K562 (cell line): ENCODE data around the gene GYG1. TPM values are rescaled to one million over a fixed set of nuclear protein-coding genes. Genes with fewer than 3 reads are reported as not detected.

Experiments
- CREB1 ChIP-seq, 2 experiments: sonication (generic) in 1 of 2; formaldehyde crosslinking in 1 of 2; IDR thresholded peaks; 2 replicates each; pipeline versions ENCODE4 v1.6.1 to v1.8.0; 2012 to 2022; ENCODE audit warnings: inconsistent platforms in 1 of 2, mild to moderate bottlenecking in 1 of 2, missing genetic modification reagents in 1 of 2, moderate library complexity in 1 of 2
- CTBP1 ChIP-seq: fragments of 450-650 bp; IDR thresholded peaks from 2 replicates; pipeline ENCODE4 v1.6.1; 2016; ENCODE audit warnings: borderline replicate concordance
- KDM5B ChIP-seq: fragments of 200-600 bp; sonication (generic); IDR thresholded peaks from 2 replicates; pipeline ENCODE4 v1.6.1; 2012; ENCODE audit warnings: low read depth, mild to moderate bottlenecking, moderate library complexity, low read length, control low read depth, inconsistent platforms; ENCODE audit not compliant: insufficient replicate concordance
- POLR3A ChIP-seq: IDR thresholded peaks from 2 replicates; pipeline ENCODE4 v1.6.1; 2011; ENCODE audit warnings: borderline replicate concordance, mild to moderate bottlenecking, moderate library complexity; ENCODE audit not compliant: insufficient read length, insufficient read depth; ENCODE audit errors: extremely low read depth
- RCOR1 ChIP-seq, 2 experiments: IDR thresholded peaks; 2 replicates each; pipeline ENCODE4 v1.6.1; 2012; ENCODE audit warnings: low read depth in 2 of 2, low read length in 2 of 2, borderline replicate concordance in 1 of 2, improper control_type of control experiment in 1 of 2
- ZNF239 ChIP-seq: fragments of 250-450 bp; sonication (Bioruptor Pico); IDR thresholded peaks from 2 replicates; pipeline ENCODE4 v1.4.0; 2020; ENCODE audit warnings: mild to moderate bottlenecking
- ZNF431 ChIP-seq: sonication (generic); formaldehyde crosslinking; IDR thresholded peaks from 2 replicates; pipeline ENCODE4 v1.8.0; 2022; ENCODE audit warnings: mild to moderate bottlenecking, missing genetic modification reagents
- polyA plus RNA-seq, 8 experiments: library from polyadenylated mRNA; depleted of rRNA in 4 of 8; stranded (reverse) in 5 of 8; unstranded in 3 of 8; fragments of >200 nt; fragmentation: Nextera tagmentation in 2 of 8; fragmentation: Illumina TruSeq in 1 of 8; extraction: Ambion mirVana in 2 of 8; extraction: Trizol in 1 of 8; gene quantifications; 2 replicates each; pipeline versions ENCODE4 v1.2.1 to v1.2.3, GENCODE V29; 2011 to 2014; ENCODE audit warnings: inconsistent platforms in 1 of 8, missing spikeins in 1 of 8
- total RNA-seq, 7 experiments: library from RNA; depleted of rRNA in 6 of 7; stranded (reverse); fragments of >200 nt in 6 of 7; fragmentation: Illumina TruSeq in 2 of 7; extraction: Trizol in 2 of 7; gene quantifications; 2 replicates each; pipeline versions ENCODE4 v1.2.1 to v1.2.3, GENCODE V29; 2011 to 2021; ENCODE audit warnings: low replicate concordance in 1 of 7
- TF ChIP-seq, protein P1 (sequence below): sonication (generic); formaldehyde crosslinking; IDR thresholded peaks from 2 replicates; pipeline ENCODE4 v1.8.1; 2023; ENCODE audit warnings: missing genetic modification reagents, mild to moderate bottlenecking, borderline replicate concordance

The GYG1 gene
- total and polyA plus RNA-seq, 9 of the 15 experiments (the other 6 are each of a cell fraction or from before 2014, with no cell fraction given), result 14.6 to 38.4 (median 24.6) TPM

DNA sequence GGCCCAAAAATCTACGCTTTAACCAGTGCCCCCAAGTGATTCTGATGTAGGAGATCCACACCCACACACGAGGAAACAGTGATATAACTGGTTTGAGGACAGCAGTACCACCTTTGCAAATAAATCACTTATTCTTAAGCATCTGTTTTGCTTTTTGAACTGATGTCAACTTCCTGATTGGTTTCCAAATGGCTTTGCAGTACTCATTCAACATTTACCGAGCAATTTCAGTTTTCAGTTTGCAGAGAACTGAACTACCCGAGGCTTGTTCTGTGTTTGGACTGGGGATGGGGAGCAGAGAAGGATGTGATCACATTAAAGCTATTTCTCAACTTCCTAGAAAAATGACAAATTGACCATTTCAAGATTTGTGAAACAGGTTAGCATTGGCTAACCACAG is 1.1 kb upstream of the GYG1 start (continued):
- TF ChIP-seq ZNF239 (CRISPR knock-in tag) (no peak), CREB1 (IDR thresholded peaks at IDR 0.05) (no peak), CREB1 (CRISPR knock-in tag; IDR thresholded peaks at IDR 0.05) (no peak), ZNF431 (CRISPR knock-in tag) (no peak), KDM5B (no peak), POLR3A (no peak), CTBP1 (no peak), RCOR1 (IDR thresholded peaks at IDR 0.05; ENCODE audit: borderline replicate concordance in 1 of 2, low read depth in 2 of 2, low read length in 2 of 2) (no peak)
- TF ChIP-seq, protein P1, sequence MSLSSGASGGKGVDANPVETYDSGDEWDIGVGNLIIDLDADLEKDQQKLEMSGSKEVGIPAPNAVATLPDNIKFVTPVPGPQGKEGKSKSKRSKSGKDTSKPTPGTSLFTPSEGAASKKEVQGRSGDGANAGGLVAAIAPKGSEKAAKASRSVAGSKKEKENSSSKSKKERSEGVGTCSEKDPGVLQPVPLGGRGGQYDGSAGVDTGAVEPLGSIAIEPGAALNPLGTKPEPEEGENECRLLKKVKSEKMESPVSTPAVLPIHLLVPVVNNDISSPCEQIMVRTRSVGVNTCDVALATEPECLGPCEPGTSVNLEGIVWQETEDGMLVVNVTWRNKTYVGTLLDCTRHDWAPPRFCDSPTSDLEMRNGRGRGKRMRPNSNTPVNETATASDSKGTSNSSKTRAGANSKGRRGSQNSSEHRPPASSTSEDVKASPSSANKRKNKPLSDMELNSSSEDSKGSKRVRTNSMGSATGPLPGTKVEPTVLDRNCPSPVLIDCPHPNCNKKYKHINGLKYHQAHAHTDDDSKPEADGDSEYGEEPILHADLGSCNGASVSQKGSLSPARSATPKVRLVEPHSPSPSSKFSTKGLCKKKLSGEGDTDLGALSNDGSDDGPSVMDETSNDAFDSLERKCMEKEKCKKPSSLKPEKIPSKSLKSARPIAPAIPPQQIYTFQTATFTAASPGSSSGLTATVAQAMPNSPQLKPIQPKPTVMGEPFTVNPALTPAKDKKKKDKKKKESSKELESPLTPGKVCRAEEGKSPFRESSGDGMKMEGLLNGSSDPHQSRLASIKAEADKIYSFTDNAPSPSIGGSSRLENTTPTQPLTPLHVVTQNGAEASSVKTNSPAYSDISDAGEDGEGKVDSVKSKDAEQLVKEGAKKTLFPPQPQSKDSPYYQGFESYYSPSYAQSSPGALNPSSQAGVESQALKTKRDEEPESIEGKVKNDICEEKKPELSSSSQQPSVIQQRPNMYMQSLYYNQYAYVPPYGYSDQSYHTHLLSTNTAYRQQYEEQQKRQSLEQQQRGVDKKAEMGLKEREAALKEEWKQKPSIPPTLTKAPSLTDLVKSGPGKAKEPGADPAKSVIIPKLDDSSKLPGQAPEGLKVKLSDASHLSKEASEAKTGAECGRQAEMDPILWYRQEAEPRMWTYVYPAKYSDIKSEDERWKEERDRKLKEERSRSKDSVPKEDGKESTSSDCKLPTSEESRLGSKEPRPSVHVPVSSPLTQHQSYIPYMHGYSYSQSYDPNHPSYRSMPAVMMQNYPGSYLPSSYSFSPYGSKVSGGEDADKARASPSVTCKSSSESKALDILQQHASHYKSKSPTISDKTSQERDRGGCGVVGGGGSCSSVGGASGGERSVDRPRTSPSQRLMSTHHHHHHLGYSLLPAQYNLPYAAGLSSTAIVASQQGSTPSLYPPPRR (CRISPR knock-in tag), result no peak
